ENCODE results near the gene SERINC3. TPM values are rescaled to one million over a fixed set of nuclear protein-coding genes. Genes with fewer than 3 reads are reported as not detected.

The SERINC3 gene
- total and polyA plus RNA-seq, 3 donors from 2014 or later, result 163 to 263 (median 181) TPM

DNA sequence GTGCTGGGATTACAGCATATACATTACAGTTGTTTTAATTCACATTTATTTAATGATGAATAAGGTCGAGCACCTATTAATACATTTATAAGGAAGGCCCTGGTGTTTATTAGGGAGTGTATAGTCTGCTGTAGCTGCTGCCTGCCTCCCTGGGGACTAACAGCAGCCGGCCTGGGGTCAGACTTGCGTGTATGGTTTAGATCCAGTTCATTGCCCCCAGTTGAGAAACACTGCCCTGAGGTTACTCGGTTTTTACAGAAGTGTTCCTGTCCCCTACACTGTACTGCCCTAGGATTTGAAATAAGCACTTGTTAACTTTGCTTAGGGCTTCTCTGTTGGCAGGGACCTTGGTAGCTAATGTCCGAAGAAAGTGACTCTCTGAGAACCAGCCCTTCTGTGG, 42.2 kb downstream of the SERINC3 start:
- H3K36me3 ChIP-seq (ENCODE audit: low read depth, missing control alignments), result no peaks in the 10 kb centered on the region
- no peak overlapping the region for H3K4me3 ChIP-seq
- H3K4me1 ChIP-seq, result peaks cover 7% of the 10 kb centered on the region
- intact Hi-C loops (cut with DNase I; ENCODE audit: low total_unique reads), result loop anchor here (10.0 kb wide), 2 partner anchors 45 to 135 kb away; partner anchors contain the start of gene SERINC3
- H3K27me3 ChIP-seq, result no peaks in the 10 kb centered on the region
- WGBS, 2 donors, result 79 to 86% methylated on average over 5 of the region's 5 CpGs
- DNase-seq, result no peak
- TF ChIP-seq POLR2A (IDR thresholded peaks at IDR 0.05), result no peak
- TF ChIP-seq CTCF (IDR thresholded peaks at IDR 0.05), result no peak
- H3K27ac ChIP-seq, result no peak overlapping the region
- H3K9me3 ChIP-seq, result no peaks in the 10 kb centered on the region

DNA sequence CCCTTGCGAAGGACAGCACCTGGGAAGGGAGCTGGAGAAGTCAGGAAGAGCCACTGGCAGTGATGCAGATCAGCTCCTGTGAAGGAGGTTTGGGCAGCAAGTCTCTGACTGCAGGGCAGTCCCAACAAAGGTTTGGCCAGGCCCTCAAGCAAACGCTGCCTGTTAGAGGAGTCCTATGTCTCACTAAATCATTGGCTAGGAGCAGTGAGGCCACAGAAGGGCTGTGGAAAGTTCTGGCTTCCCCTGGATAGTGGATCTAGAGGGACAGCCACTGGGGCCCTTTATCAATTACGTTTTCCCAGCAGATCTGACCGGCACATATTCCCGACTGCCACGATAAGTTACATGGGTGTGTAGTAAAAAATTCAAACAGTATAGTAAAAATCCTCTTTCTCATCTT, 43.7 kb downstream of the SERINC3 start:
- 75 to 77% methylated on average over 5 to 6 of the region's 6 CpGs for WGBS, 2 donors
- intact Hi-C loops (cut with DNase I; ENCODE audit: low total_unique reads), result loop anchor here (10.0 kb wide), 2 partner anchors 47 to 137 kb away; partner anchors contain the start of gene SERINC3
- DNase-seq, result no peak
- Histone ChIP-seq H3K27ac (peak overlapping the region in 1 of 2 donors; percentile 8), H3K4me3 (no peak overlapping the region), H3K27me3 (no peaks in the 10 kb centered on the region), H3K36me3 (ENCODE audit: low read depth, missing control alignments) (no peaks in the 10 kb centered on the region), H3K4me1 (peaks cover 7% of the 10 kb centered on the region), H3K9me3 (no peaks in the 10 kb centered on the region)
- TF ChIP-seq POLR2A (IDR thresholded peaks at IDR 0.05) (no peak), CTCF (IDR thresholded peaks at IDR 0.05) (no peak)

GRCh38 chr20:44477151-44477550, 44.7 kb downstream of the SERINC3 start:
- H3K27ac ChIP-seq, result peak overlapping the region in 1 of 2 donors; percentile 2

DNA sequence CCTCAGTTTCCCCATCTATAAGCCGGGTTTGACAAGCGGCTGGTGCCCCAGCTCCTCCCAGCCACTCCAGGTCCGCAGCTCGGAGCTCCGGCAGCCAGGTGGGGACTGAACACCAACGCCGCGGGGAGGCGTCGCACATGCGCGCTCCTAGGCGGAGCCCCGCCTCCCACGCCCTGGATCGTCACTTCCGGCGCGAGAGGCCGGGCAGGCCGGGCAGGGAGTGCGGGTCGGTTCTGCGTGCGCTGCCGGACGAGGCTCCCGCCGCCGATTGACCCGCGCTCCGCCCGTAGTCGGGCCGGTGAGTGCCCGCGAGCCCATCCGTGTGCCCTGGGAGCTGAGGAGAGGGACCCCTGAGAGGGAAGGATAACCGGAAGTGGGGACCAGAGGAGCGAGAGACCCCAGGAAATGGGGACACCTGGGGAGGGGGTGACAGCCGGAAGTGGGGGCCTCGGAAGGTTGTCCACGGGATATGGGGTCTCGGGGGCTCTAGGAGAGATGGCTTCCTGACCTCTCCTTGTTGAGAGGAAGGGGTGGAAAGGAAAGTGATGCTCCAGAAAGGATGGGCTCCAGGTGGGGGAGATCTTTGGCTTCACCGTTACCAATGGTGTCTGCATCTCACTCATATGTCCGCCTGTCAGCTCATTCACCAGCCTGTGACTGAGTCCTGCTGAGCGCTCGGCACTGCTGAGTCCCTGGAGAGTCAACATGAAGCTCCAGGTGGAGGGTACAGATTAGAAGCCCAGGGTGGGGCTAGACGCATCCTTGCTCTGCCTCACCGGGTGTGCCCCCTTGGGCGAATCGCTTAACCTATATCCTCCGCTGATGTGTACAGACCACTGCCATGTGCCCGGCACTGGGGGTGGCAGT, 45.9 kb downstream of the SERINC3 start, which contains the start of gene TTPAL:
TSS of gene TTPAL (plus strand) at position 181 of the 867 bp plus-strand sequence. CDS start 4,126 bp downstream, outside the sequence.
- TF ChIP-seq POLR2A (IDR thresholded peaks at IDR 0.05), result peak; percentile 99
- peak in 2 of 3 experiments; percentile 48 to 60 for TF ChIP-seq CTCF (IDR thresholded peaks at IDR 0.05)
- Histone ChIP-seq H3K27ac (peak within 1 kb of the TSS; percentile 93 to 95), H3K36me3 (ENCODE audit: low read depth, missing control alignments) (no peaks in the 10 kb centered on the region), H3K4me3 (peak within 1 kb of the TSS; percentile 76 to 92), H3K4me1 (peaks cover 7% of the 10 kb centered on the region), H3K27me3 (no peaks in the 10 kb centered on the region), H3K9me3 (no peaks in the 10 kb centered on the region)
- intact Hi-C loops (cut with DNase I; ENCODE audit: low total_unique reads), result loop anchor here (10.0 kb wide), 2 partner anchors 49 to 139 kb away; partner anchors contain the start of gene SERINC3
- DNase-seq, result peak; percentile 92
- 1 to 4% methylated on average over 44 to 47 of the region's 55 CpGs for WGBS, 2 donors

More at GRCh38 chr20:44477151-44477550, 44.7 kb downstream of the SERINC3 start:
- H3K9me3 ChIP-seq, result no peaks in the 10 kb centered on the region
- intact Hi-C loops (cut with DNase I; ENCODE audit: low total_unique reads), result loop anchor here (10.0 kb wide), 2 partner anchors 48 to 138 kb away; partner anchors contain the start of gene SERINC3
- H3K4me1 ChIP-seq, result peaks cover 7% of the 10 kb centered on the region
- no peaks in the 10 kb centered on the region for H3K27me3 ChIP-seq
- H3K4me3 ChIP-seq, result no peak overlapping the region
- no peaks in the 10 kb centered on the region for H3K36me3 ChIP-seq (ENCODE audit: low read depth, missing control alignments)
- no peak for TF ChIP-seq CTCF (IDR thresholded peaks at IDR 0.05)
- no peak for DNase-seq
- 82 to 86% methylated on average over 3 of the region's 3 CpGs for WGBS, 2 donors

All from testis (tissue), 3 donors.